Fibroblast of the aortic adventitia (primary cell): Measurements from ENCODE around the gene AUTS2. TPM values are rescaled to one million over a fixed set of nuclear protein-coding genes. Genes with fewer than 3 reads are reported as not detected.

Source experiments
- DNase-seq: peaks from one replicate; pipeline ENCODE4 v3.0.0-alpha.2; 2010; ENCODE audit warnings: low read depth
- H3K4me3 ChIP-seq: 2 replicates; pipeline ENCODE4 v1.5.1; 2011; ENCODE audit warnings: low read depth, mild to moderate bottlenecking, control low read depth, low read length, moderate library complexity
- CTCF ChIP-seq: IDR thresholded peaks from 2 replicates; pipeline ENCODE4 v1.5.1; 2011; ENCODE audit warnings: mild to moderate bottlenecking, low read length, control low read depth, inconsistent platforms; ENCODE audit not compliant: insufficient read depth
- total RNA-seq: library from RNA; depleted of rRNA; stranded (reverse); fragments of >200 nt; gene quantifications from 2 replicates; pipeline ENCODE4 v1.2.3, GENCODE V29; 2012; ENCODE audit warnings: low replicate concordance

The AUTS2 gene
- total RNA-seq, 1 donor, result 10.7 TPM

- H3K4me3 ChIP-seq, result no peak overlapping the region
- no peak for TF ChIP-seq CTCF
- no peak for DNase-seq
Observed at GRCh38 chr7:70699271-70699670, 1101.0 kb downstream of the AUTS2 start.

- H3K4me3 ChIP-seq, result no peak overlapping the region
- TF ChIP-seq CTCF, result no peak
- DNase-seq, result no peak
Observed at GRCh38 chr7:70700055-70700940, 1102.0 kb downstream of the AUTS2 start.

GRCh38 chr7:70700941-70701425, 1102.7 kb downstream of the AUTS2 start:
- no peak for DNase-seq
- TF ChIP-seq CTCF, result no peak
- no peak overlapping the region for H3K4me3 ChIP-seq

DNA sequence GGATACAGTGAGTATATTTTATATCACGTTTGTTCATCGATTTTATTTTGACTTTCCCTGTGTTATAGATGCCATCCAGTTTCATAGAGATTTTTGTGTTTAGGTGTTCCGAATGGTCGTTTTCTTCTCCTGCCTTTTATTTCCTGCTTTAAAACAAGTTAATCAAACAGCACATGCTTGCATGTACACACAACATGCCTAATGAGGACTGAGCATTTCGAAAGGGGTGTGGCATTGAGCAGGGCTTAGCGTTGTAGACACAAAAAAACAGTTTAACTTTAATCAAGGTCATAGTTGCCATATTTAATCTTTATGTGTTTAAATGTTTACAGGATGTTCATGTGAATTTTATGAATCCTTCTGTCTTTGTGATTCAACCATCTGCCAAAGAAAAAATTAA, 1103.2 kb downstream of the AUTS2 start:
- H3K4me3 ChIP-seq, result no peak overlapping the region
- DNase-seq, result no peak
- no peak for TF ChIP-seq CTCF

- no peak overlapping the region for H3K4me3 ChIP-seq
- no peak for DNase-seq
- no peak for TF ChIP-seq CTCF
Observed at GRCh38 chr7:70701991-70702390, 1103.7 kb downstream of the AUTS2 start.

DNA sequence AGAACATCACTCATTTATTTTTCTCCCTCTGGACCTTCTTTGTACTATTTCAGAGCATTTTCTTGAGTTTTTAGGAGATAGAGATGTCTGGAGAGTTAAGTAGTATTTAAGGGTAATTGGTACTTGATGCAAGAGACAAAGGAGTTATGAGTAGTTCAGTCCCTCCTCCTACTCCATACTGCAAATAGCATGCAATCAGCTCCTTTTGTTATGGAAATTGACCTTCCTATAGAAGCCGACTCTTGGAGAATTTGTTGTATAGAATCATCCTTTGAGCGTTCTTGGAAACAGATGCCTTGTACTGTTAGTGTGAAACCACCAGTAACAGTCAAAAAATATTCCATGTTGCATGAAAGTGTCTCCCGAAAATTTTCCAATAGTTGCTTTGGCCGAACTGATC, 1105.5 kb downstream of the AUTS2 start:
- no peak for DNase-seq
- TF ChIP-seq CTCF, result no peak
- no peak overlapping the region for H3K4me3 ChIP-seq
